GM12878 (cell line): ENCODE data around the gene DNAJB4. TPM values are rescaled to one million over a fixed set of nuclear protein-coding genes. Genes with fewer than 3 reads are reported as not detected.

Experiments
- ATAC-seq: fragments of 200-7000 bp; cut with Tn5 transposase; 3 replicates; pipeline ENCODE4 v1.9.1; 2020; ENCODE audit warnings: mild to moderate bottlenecking, moderate library complexity
- BruUV-seq: library from RNA; stranded (reverse); fragments of 400-500 nt; replicated peaks from 2 replicates; lab custom pipeline; 2021; lab: Mats Ljungman, UMichigan
- CTCF ChIA-PET: fragments of 300-600 bp; sonication (Branson Sonifier 250); formaldehyde crosslinking; extraction: SDS; loops from one replicate; lab custom pipeline; 2021; ENCODE audit warnings: inconsistent platforms; lab: Yijun Ruan, JAX
- POLR2A ChIA-PET: fragments of 350-600 bp; formaldehyde crosslinking; extraction: SDS; loops from one replicate; lab custom pipeline; 2021; ENCODE audit warnings: inconsistent platforms; lab: Charles Lee
- RAD21 ChIA-PET: fragments of 300-600 bp; sonication (Branson Sonifier 250); formaldehyde crosslinking; loops from one replicate; lab custom pipeline; 2023; ENCODE audit warnings: antibody characterized with exemption; ENCODE audit not compliant: unreplicated experiment; lab: Charles Lee
- SMC1A ChIA-PET: fragments of 300-600 bp; sonication (Branson Sonifier 250); formaldehyde crosslinking; loops from one replicate; lab custom pipeline; 2023; ENCODE audit not compliant: unreplicated experiment, uncharacterized antibody; lab: Charles Lee
- DNase-seq: peaks from one replicate; pipeline ENCODE4 v3.0.0-alpha.2; 2011; ENCODE audit warnings: low read depth, low spot score
- FAIRE-seq: peaks from 3 replicates; lab custom pipeline; 2011; peaks lifted over from hg19 to GRCh38; lab: Jason Lieb, UNC
- H2AFZ ChIP-seq: 2 replicates; pipeline ENCODE4 v1.6.0; 2011; ENCODE audit warnings: low read depth, low read length, control low read depth; ENCODE audit not compliant: control insufficient read depth
- H3K27ac ChIP-seq: 2 replicates; pipeline ENCODE4 v1.5.1; 2011; ENCODE audit warnings: control low read depth; ENCODE audit not compliant: control insufficient read depth, insufficient read depth
- H3K27me3 ChIP-seq, 2 experiments: replicated peaks in 1 of 2; 2 replicates each; pipeline versions ENCODE4 v1.6.0 to v1.6.1; 2011; ENCODE audit warnings: low read length in 1 of 2; ENCODE audit not compliant: control insufficient read depth in 2 of 2, insufficient read depth in 2 of 2
- H3K36me3 ChIP-seq, 2 experiments: 2 replicates each; pipeline ENCODE4 v1.5.1; 2011; ENCODE audit warnings: low read length in 1 of 2; ENCODE audit not compliant: control insufficient read depth in 2 of 2, insufficient read depth in 2 of 2
- H3K4me1 ChIP-seq: 2 replicates; pipeline ENCODE4 v1.6.1; 2011; ENCODE audit warnings: mild to moderate bottlenecking, low read length, moderate library complexity, mixed read lengths; ENCODE audit not compliant: control insufficient read depth, insufficient read depth
- H3K4me2 ChIP-seq: 2 replicates; pipeline ENCODE4 v1.6.0; 2011; ENCODE audit warnings: control low read depth; ENCODE audit not compliant: control insufficient read depth, insufficient read depth
- H3K4me3 ChIP-seq: fragments of 200-600 bp; sonication (generic); 2 replicates; pipeline ENCODE4 v1.5.1; 2016
- H3K79me2 ChIP-seq: 2 replicates; pipeline ENCODE4 v1.6.0; 2011; ENCODE audit warnings: low read length; ENCODE audit not compliant: control insufficient read depth, insufficient read depth
- H3K9ac ChIP-seq: 2 replicates; pipeline ENCODE4 v1.8.0; 2011; ENCODE audit warnings: low read length, control low read depth, mixed read lengths; ENCODE audit not compliant: control insufficient read depth, insufficient read depth
- H3K9me3 ChIP-seq: replicated peaks from 3 replicates; pipeline ENCODE4 v1.5.1; 2011; ENCODE audit warnings: mild to moderate bottlenecking, low read length; ENCODE audit not compliant: control insufficient read depth, insufficient read depth
- H4K20me1 ChIP-seq: 2 replicates; pipeline ENCODE4 v1.6.0; 2011; ENCODE audit not compliant: control insufficient read depth, insufficient read depth
- CEBPZ ChIP-seq: fragments of 150-350 bp; IDR thresholded peaks from 2 replicates; pipeline ENCODE4 v1.6.1; 2016; ENCODE audit warnings: low read depth, low read length
- HDAC6 ChIP-seq: fragments of 200-600 bp; sonication (generic); IDR thresholded peaks from one replicate; pipeline ENCODE4 v1.8.0; 2017; ENCODE audit warnings: antibody characterized with exemption; ENCODE audit not compliant: unreplicated experiment
- JUND ChIP-seq: IDR thresholded peaks from 2 replicates; pipeline ENCODE4 v1.6.1; 2012; ENCODE audit warnings: low read depth, mild to moderate bottlenecking, low read length, improper control_type of control experiment, moderate library complexity
- PRDM15 ChIP-seq: fragments of 450-650 bp; formaldehyde crosslinking; IDR thresholded peaks from 2 replicates; pipeline ENCODE4 v1.4.0; 2020; ENCODE audit warnings: mild to moderate bottlenecking, moderate library complexity
- SMAD5 ChIP-seq: IDR thresholded peaks from 2 replicates; pipeline ENCODE4 v1.6.1; 2016; ENCODE audit warnings: antibody characterized with exemption, low read depth
- TCF7 ChIP-seq: IDR thresholded peaks from 2 replicates; pipeline ENCODE4 v1.6.1; 2014; ENCODE audit warnings: antibody characterized with exemption, borderline replicate concordance
- WGBS: methylation state at CpG from one replicate; pipeline ENCODE4 v1.1.6; 2016; ENCODE audit warnings: low lambda C conversion rate; ENCODE audit not compliant: insufficient replicate concordance, insufficient coverage; ENCODE audit errors: missing lambda C conversion rate; 5-methylcytosine and 5-hydroxymethylcytosine counted together
- in situ Hi-C: fragments of 300-500 bp; cut with MboI; formaldehyde crosslinking; loops from 9 replicates; pipeline ENCODE4 v1.14.3; 2018; ENCODE audit warnings: mixed read lengths
- intact Hi-C: fragments of 100-400 bp; cut with micrococcal nuclease; formaldehyde crosslinking; loops from one replicate; pipeline ENCODE4 v1.14.2; 2022; ENCODE audit not compliant: unreplicated experiment
- polyA plus RNA-seq, 11 experiments: library from polyadenylated mRNA; depleted of rRNA in 4 of 11; unstranded in 6 of 11; stranded (reverse) in 5 of 11; fragments of >200 nt; fragmentation: Nextera tagmentation in 4 of 11; fragmentation: Illumina TruSeq in 1 of 11; extraction: Ambion mirVana in 4 of 11; extraction: Trizol in 1 of 11; gene quantifications; 1 replicate in 1 of 11; 2 replicates in 10 of 11; pipeline versions ENCODE4 v1.2.1 to v1.2.3, GENCODE V29; 2011 to 2016; ENCODE audit warnings: inconsistent platforms in 2 of 11, missing spikeins in 2 of 11, low read depth in 1 of 11
- total RNA-seq, 4 experiments: library from RNA; depleted of rRNA in 3 of 4; stranded (reverse); fragments of >200 nt in 3 of 4; fragmentation: Illumina TruSeq in 1 of 4; extraction: Trizol in 1 of 4; gene quantifications; 2 replicates each; pipeline versions ENCODE4 v1.2.1 to v1.2.3, GENCODE V29; 2013 to 2021

The DNAJB4 gene
- total and polyA plus RNA-seq, 10 of the 15 experiments (the other 5 are each of a cell fraction or from before 2014, with no cell fraction given): 3.8 to 10.5 (median 6.6) TPM

- SMC1A ChIA-PET: no interaction called here
- in situ Hi-C loops (no loop called here), intact Hi-C loops (no loop called here)
- POLR2A ChIA-PET: no interaction called here
- no peak for ATAC-seq
- H3K9me3 ChIP-seq: no peaks in the 10 kb centered on the region
- BruUV-seq: no TSS peak
- H3K27me3 ChIP-seq: peaks cover 9 to 10% of the 10 kb centered on the region in 2 experiments
- CTCF ChIA-PET: no interaction called here
- H3K4me2 ChIP-seq: peak overlapping the region; percentile 95
- peaks cover 12% of the 10 kb centered on the region for H3K4me1 ChIP-seq
- H3K36me3 ChIP-seq: no peaks in the 10 kb centered on the region
- peak overlapping the region; percentile 62 for H3K4me3 ChIP-seq
- WGBS: 52% methylated on average over 19 of the region's 19 CpGs
- RAD21 ChIA-PET: no interaction called here
- FAIRE-seq: no peak
- no peaks in the 10 kb centered on the region for H3K79me2 ChIP-seq
- H2AFZ ChIP-seq: peak overlapping the region; percentile 58; the same call in 1 of the 2 replicates
- DNase-seq: no peak
- H3K9ac ChIP-seq: no peak overlapping the region
- TF ChIP-seq JUND (no peak), PRDM15 (no peak), CEBPZ (no peak), SMAD5 (no peak), HDAC6 (no peak), TCF7 (no peak)
- H3K27ac ChIP-seq: no peak overlapping the region
- H4K20me1 ChIP-seq: no peaks in the 10 kb centered on the region; the same call in 1 of the 2 replicates
These were observed 40.8 kb downstream of the DNAJB4 start for GRCh38 chr1:78045563-78045925.
